GM04503 (cell line): Measurements from ENCODE around the gene PHOX2A.
"Not testable (repeated sequence)": the region's sequence is repeated elsewhere in the genome, so short reads cannot be mapped to it uniquely, and the experiment has no call there.

Experiments used
- DNase-seq: peaks from one replicate; pipeline ENCODE4 v3.0.0-alpha.2; 2012; ENCODE audit warnings: low read depth

The PHOX2A gene

GRCh38 chr11:72222106-72222891, 21.7 kb downstream of the PHOX2A start:
- no peak for DNase-seq

GRCh38 chr11:72221386-72222075, 22.4 kb downstream of the PHOX2A start:
- no peak for DNase-seq

DNA sequence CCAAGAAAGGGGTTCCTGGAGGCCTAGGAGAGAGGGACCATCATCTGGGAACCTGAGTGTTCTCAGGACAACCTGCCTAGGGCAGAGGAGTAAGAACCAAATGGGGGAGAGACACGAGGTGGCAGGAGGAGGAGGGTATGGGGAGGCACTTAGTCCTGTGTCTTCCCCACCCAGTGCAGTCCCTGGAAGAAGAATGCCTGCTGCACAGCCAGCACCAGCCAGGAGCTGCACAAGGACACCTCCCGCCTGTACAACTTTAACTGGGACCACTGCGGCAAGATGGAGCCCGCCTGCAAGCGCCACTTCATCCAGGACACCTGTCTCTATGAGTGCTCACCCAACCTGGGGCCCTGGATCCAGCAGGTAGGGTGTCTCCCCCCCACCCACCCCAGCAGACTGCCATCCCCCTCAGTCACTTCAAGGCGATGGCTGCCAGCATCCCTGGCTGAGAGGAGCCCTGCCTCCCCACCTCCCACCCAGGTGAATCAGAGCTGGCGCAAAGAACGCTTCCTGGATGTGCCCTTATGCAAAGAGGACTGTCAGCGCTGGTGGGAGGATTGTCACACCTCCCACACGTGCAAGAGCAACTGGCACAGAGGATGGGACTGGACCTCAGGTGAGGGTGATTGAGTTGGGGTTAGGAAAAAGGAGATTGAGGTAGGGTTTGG, 23.1 kb downstream of the PHOX2A start:
- DNase-seq, result no peak

- no peak for DNase-seq
Observed at GRCh38 chr11:72218251-72218745, 25.7 kb downstream of the PHOX2A start.

- no peak for DNase-seq
Observed at GRCh38 chr11:72217841-72218240, 26.1 kb downstream of the PHOX2A start.

DNA sequence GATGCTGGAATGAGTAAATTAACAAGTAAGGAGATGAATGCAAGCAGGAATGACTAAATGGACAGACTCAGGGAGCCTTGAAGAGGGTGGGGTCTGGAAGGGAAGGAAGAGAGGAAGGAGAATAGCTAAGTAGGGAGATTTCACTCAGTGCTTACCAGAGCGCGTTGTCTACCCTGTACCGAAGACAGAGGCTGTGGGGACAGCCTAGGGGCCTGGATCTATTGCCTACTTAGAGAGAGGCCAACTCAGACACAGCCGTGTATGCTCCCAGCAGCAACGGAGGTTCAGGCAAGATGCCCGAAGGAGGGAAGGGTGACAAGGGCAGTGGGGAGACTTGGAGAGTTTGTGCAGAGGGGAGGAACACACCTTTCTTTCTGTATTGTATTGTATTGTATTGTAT, 27.3 kb downstream of the PHOX2A start, which contains the start of gene FOLR2:
FOLR2 (plus strand) TSS at position 157 of the 400 bp plus-strand sequence. CDS start 1,791 bp downstream, outside the sequence.
- no peak for DNase-seq

GRCh38 chr11:72209101-72209500, 34.9 kb downstream of the PHOX2A start:
- no peak for DNase-seq

DNA sequence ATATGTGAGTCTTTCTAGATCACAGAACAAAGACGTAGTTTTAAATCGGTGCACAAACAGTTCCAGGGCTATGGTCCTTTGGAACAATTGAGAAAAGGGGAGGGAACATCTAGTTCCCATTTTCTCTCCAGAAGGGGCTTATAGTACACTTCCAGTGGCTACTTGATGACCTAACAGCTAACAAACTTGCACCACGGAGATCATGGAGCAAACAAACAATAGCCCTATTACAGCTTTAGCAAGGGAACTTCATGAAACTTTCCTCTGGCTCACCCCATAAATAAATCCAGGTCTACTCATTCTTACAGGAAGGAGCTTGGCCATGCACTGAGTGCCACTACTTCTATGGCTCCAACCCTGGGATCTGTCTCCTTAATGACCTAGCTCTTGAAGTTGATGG, 35.7 kb downstream of the PHOX2A start:
- DNase-seq, result no peak

DNA sequence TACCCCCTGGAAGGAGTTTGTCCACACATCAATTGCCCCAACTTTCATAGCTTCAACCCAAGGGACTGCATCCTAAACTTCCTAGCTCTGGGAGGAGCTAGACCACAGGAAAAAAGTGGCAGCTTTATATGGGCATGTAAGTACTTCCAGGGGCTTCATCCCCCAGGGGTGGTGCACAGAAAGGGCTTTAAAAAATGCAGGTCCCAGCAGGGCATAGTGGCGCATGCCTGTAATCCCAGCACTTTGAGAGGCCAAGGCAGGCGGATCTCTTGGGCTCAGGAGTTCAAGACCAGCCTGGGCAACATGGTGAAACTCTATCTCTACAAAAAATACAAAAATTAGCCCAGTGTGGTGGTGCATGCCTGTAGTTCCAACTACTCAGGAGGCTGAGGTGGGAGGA, 37.2 kb downstream of the PHOX2A start:
- not testable (repeated sequence) for DNase-seq

GRCh38 chr11:72204886-72205285, 39.1 kb downstream of the PHOX2A start:
- no peak for DNase-seq

- no peak for DNase-seq
Observed at GRCh38 chr11:72203163-72203562, 40.8 kb downstream of the PHOX2A start.

DNA sequence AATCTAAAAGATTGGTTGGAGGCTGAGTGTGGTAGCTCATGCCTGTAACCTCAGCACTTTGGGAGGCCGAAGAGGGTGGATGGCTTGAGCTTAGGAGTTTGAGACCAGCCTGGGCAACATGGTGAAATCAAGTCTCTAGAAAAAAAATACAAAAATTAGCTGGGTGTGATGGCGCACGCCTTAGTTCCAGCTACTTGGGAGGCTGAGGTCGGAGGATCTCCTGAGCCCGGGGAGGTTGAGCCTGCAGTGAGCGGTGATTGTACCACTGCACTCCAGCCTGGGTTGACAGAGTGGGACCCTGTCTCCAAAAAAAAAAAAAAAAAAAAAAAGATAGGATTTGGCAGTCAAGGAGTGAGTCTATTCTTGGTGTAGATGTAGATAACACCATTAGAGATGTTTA, 41.4 kb downstream of the PHOX2A start:
- no peak for DNase-seq

GRCh38 chr11:72201445-72201844, 42.5 kb downstream of the PHOX2A start:
- not testable (repeated sequence) for DNase-seq

GRCh38 chr11:72195518-72196270, 48.3 kb downstream of the PHOX2A start:
- no peak for DNase-seq

- DNase-seq, result no peak
Observed at GRCh38 chr11:72191961-72192381, 52.0 kb downstream of the PHOX2A start, which contains the start of gene FOLR1. TSS of gene FOLR1 (plus strand) at chr11:72192140. CDS start at chr11:72192174, 34 bp downstream.

GRCh38 chr11:72190631-72191071, 53.3 kb downstream of the PHOX2A start:
- DNase-seq, result no peak

DNA sequence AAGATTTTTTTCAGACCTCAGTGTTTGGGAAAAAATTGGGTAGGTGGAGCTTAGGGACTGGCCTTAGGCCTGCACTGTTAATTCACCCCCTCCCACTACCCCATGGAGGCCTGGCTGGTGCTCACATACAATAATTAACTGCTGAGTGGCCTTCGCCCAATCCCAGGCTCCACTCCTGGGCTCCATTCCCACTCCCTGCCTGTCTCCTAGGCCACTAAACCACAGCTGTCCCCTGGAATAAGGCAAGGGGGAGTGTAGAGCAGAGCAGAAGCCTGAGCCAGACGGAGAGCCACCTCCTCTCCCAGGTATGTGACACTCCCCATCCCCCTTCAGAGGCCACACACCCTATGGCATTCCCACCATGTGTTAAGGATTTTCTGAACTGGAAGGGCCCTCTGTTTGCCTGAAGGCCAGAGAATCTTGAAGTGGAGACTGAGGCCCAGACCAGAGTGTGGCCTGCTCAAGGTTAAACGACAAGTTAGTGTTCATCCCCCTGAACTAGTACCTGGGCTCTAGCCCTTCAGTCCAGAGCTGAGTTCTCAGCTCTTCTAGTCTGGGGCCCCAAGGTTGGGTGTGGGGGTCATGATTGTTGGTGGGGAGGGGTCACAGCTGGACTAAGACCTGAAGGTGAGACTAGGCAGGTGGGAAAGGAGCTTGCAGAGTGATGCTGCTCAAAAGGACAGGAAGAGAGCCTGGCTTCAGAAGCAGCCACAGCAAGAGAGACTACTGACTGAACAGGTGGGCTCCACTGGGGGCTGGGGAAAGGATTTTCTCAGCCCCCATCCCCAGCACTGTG, 54.3 kb downstream of the PHOX2A start:
- DNase-seq, result peak; percentile 11
